ENCODE measurements around the gene CDKAL1.

CDKAL1 gene

GRCh38 chr6:20665290-20665689, 131.0 kb downstream of the CDKAL1 start:
- TF ChIP-seq CTCF (IDR thresholded peaks at IDR 0.05; ENCODE audit: borderline replicate concordance, control extremely low read depth, extremely low read depth, insufficient read depth, missing control alignments) = no peak
- no peak for DNase-seq (ENCODE audit: low spot score)
- in situ Hi-C loops (cut with MboI; ENCODE audit: low sequenced_read_pairs, unreplicated experiment) = no loop called here

- DNase-seq (ENCODE audit: low spot score) = no peak
- in situ Hi-C loops (cut with MboI; ENCODE audit: low sequenced_read_pairs, unreplicated experiment) = no loop called here
- no peak for TF ChIP-seq CTCF (IDR thresholded peaks at IDR 0.05; ENCODE audit: borderline replicate concordance, control extremely low read depth, extremely low read depth, insufficient read depth, missing control alignments)
Observed at GRCh38 chr6:20669571-20670314, 135.5 kb downstream of the CDKAL1 start.

- no peak for TF ChIP-seq CTCF (IDR thresholded peaks at IDR 0.05; ENCODE audit: borderline replicate concordance, control extremely low read depth, extremely low read depth, insufficient read depth, missing control alignments)
- in situ Hi-C loops (cut with MboI; ENCODE audit: low sequenced_read_pairs, unreplicated experiment) = no loop called here
- no peak for DNase-seq (ENCODE audit: low spot score)
Observed at GRCh38 chr6:20670750-20671149, 136.5 kb downstream of the CDKAL1 start.

- DNase-seq (ENCODE audit: low spot score) = no peak
- no peak for TF ChIP-seq CTCF (IDR thresholded peaks at IDR 0.05; ENCODE audit: borderline replicate concordance, control extremely low read depth, extremely low read depth, insufficient read depth, missing control alignments)
- in situ Hi-C loops (cut with MboI; ENCODE audit: low sequenced_read_pairs, unreplicated experiment) = no loop called here
Observed at GRCh38 chr6:20672038-20672437, 137.8 kb downstream of the CDKAL1 start.

- in situ Hi-C loops (cut with MboI; ENCODE audit: low sequenced_read_pairs, unreplicated experiment) = no loop called here
- no peak for TF ChIP-seq CTCF (IDR thresholded peaks at IDR 0.05; ENCODE audit: borderline replicate concordance, control extremely low read depth, extremely low read depth, insufficient read depth, missing control alignments)
- no peak for DNase-seq (ENCODE audit: low spot score)
Observed at GRCh38 chr6:20673458-20673857, 139.2 kb downstream of the CDKAL1 start.

GRCh38 chr6:20674664-20675063, 140.4 kb downstream of the CDKAL1 start:
- no peak for TF ChIP-seq CTCF (IDR thresholded peaks at IDR 0.05; ENCODE audit: borderline replicate concordance, control extremely low read depth, extremely low read depth, insufficient read depth, missing control alignments)
- DNase-seq (ENCODE audit: low spot score) = no peak
- in situ Hi-C loops (cut with MboI; ENCODE audit: low sequenced_read_pairs, unreplicated experiment) = no loop called here
